WTC11 (cell line): ENCODE results near the gene KCNQ4. TPM values are rescaled to one million over a fixed set of nuclear protein-coding genes. Genes with fewer than 3 reads are reported as not detected.

ENCODE experiments used
- ATAC-seq: fragments of 200-7000 bp; cut with Tn5 transposase; 2 replicates; pipeline ENCODE4 v1.10.0; 2021; ENCODE audit warnings: mild to moderate bottlenecking, moderate library complexity
- CTCF ChIA-PET: fragments of 300-600 bp; sonication (Branson Sonifier 250); formaldehyde crosslinking; loops from one replicate; lab custom pipeline; 2021; ENCODE audit warnings: antibody characterized with exemption; lab: Charles Lee
- POLR2A ChIA-PET: fragments of 350-600 bp; sonication (Branson Sonifier 250); formaldehyde crosslinking; loops from one replicate; lab custom pipeline; 2021; ENCODE audit warnings: antibody characterized with exemption; lab: Charles Lee
- DNase-seq: peaks from one replicate; pipeline ENCODE4 v3.0.0; 2021; ENCODE audit warnings: low spot score
- H3K27ac Mint-ChIP-seq: 2 replicates; pipeline ENCODE4 v1.8.0; 2021; ENCODE audit warnings: mixed read lengths
- H3K27me3 Mint-ChIP-seq: 2 replicates; pipeline ENCODE4 v1.8.0; 2021; ENCODE audit warnings: low read depth, mild to moderate bottlenecking, moderate library complexity, mixed read lengths
- H3K36me3 Mint-ChIP-seq: 2 replicates; pipeline ENCODE4 v1.8.0; 2021; ENCODE audit warnings: mixed read lengths
- H3K4me1 Mint-ChIP-seq: 2 replicates; pipeline ENCODE4 v1.8.0; 2022; ENCODE audit warnings: mixed read lengths
- H3K4me3 Mint-ChIP-seq: 2 replicates; pipeline ENCODE4 v1.8.0; 2021; ENCODE audit warnings: mild to moderate bottlenecking, moderate library complexity, mixed read lengths
- H3K9me3 Mint-ChIP-seq: 2 replicates; pipeline ENCODE4 v1.8.0; 2021; ENCODE audit warnings: mixed read lengths
- ATF1 ChIP-seq: sonication (generic); formaldehyde crosslinking; IDR thresholded peaks from 2 replicates; pipeline ENCODE4 v1.8.1; 2023; ENCODE audit warnings: mild to moderate bottlenecking, moderate library complexity, missing genetic modification reagents
- E2F5 ChIP-seq: sonication (generic); formaldehyde crosslinking; IDR thresholded peaks from 2 replicates; pipeline ENCODE4 v1.8.1; 2022; ENCODE audit warnings: mild to moderate bottlenecking, moderate library complexity, missing genetic modification reagents
- ELF4 ChIP-seq: sonication (generic); formaldehyde crosslinking; IDR thresholded peaks from 2 replicates; pipeline ENCODE4 v1.8.1; 2022; ENCODE audit warnings: low read depth, mild to moderate bottlenecking, moderate library complexity, missing genetic modification reagents
- EMX1 ChIP-seq: fragments of 250-450 bp; sonication (Bioruptor Pico); IDR thresholded peaks from 2 replicates; pipeline ENCODE4 v1.8.0; 2021; ENCODE audit warnings: mild to moderate bottlenecking
- ESRRA ChIP-seq: sonication (generic); formaldehyde crosslinking; IDR thresholded peaks from 2 replicates; pipeline ENCODE4 v1.8.1; 2022; ENCODE audit warnings: mild to moderate bottlenecking, missing genetic modification reagents, borderline replicate concordance
- HMGA2 ChIP-seq: fragments of 250-450 bp; sonication (Bioruptor Pico); IDR thresholded peaks from 2 replicates; pipeline ENCODE4 v1.4.0; 2021; ENCODE audit warnings: mild to moderate bottlenecking, moderate library complexity
- HMGXB4 ChIP-seq: sonication (generic); formaldehyde crosslinking; IDR thresholded peaks from 2 replicates; pipeline ENCODE4 v1.8.1; 2023; ENCODE audit warnings: mild to moderate bottlenecking, moderate library complexity, missing genetic modification reagents
- JAZF1 ChIP-seq: fragments of 250-450 bp; sonication (Bioruptor Pico); IDR thresholded peaks from 2 replicates; pipeline ENCODE4 v1.9.0; 2021; ENCODE audit warnings: moderate library complexity, mild to moderate bottlenecking, inconsistent platforms
- JUN ChIP-seq: sonication (generic); formaldehyde crosslinking; IDR thresholded peaks from 2 replicates; pipeline ENCODE4 v1.8.0; 2023; ENCODE audit warnings: mild to moderate bottlenecking, missing genetic modification reagents
- KAT7 ChIP-seq: sonication (generic); formaldehyde crosslinking; IDR thresholded peaks from 2 replicates; pipeline ENCODE4 v1.8.1; 2023; ENCODE audit warnings: missing genetic modification reagents, mild to moderate bottlenecking, borderline replicate concordance
- PRDM15 ChIP-seq: sonication (generic); formaldehyde crosslinking; IDR thresholded peaks from 2 replicates; pipeline ENCODE4 v1.8.0; 2022; ENCODE audit warnings: missing genetic modification reagents
- SP1 ChIP-seq: sonication (generic); formaldehyde crosslinking; conservative IDR thresholded peaks from 2 replicates; pipeline ENCODE4 v1.8.1; 2022; ENCODE audit warnings: missing genetic modification reagents
- TCF7 ChIP-seq: sonication (generic); formaldehyde crosslinking; IDR thresholded peaks from 2 replicates; pipeline ENCODE4 v1.8.0; 2022; ENCODE audit warnings: mild to moderate bottlenecking, low read depth, missing genetic modification reagents, moderate library complexity
- ZBTB21 ChIP-seq: sonication (generic); formaldehyde crosslinking; IDR thresholded peaks from 2 replicates; pipeline ENCODE4 v1.8.1; 2023; ENCODE audit warnings: mild to moderate bottlenecking, missing genetic modification reagents, borderline replicate concordance
- ZBTB43 ChIP-seq: sonication (generic); formaldehyde crosslinking; IDR thresholded peaks from 2 replicates; pipeline ENCODE4 v1.8.1; 2023; ENCODE audit warnings: mild to moderate bottlenecking, missing genetic modification reagents
- ZNF138 ChIP-seq: sonication (generic); formaldehyde crosslinking; conservative IDR thresholded peaks from 2 replicates; pipeline ENCODE4 v1.8.1; 2022; ENCODE audit warnings: mild to moderate bottlenecking, moderate library complexity, missing genetic modification reagents
- ZNF416 ChIP-seq: fragments of 250-450 bp; sonication (Bioruptor Pico); IDR thresholded peaks from 2 replicates; pipeline ENCODE4 v1.9.0; 2021; ENCODE audit warnings: mild to moderate bottlenecking, inconsistent platforms
- ZNF425 ChIP-seq: fragments of 250-450 bp; sonication (Bioruptor Pico); conservative IDR thresholded peaks from 2 replicates; pipeline ENCODE4 v1.9.0; 2021; ENCODE audit warnings: mild to moderate bottlenecking
- ZNF512 ChIP-seq: sonication (generic); formaldehyde crosslinking; IDR thresholded peaks from 2 replicates; pipeline ENCODE4 v1.8.1; 2022; ENCODE audit warnings: missing genetic modification reagents, borderline replicate concordance
- total RNA-seq: library from RNA; stranded (reverse); gene quantifications from 3 replicates; pipeline ENCODE4 v1.2.3, GENCODE V29; 2021

Gene KCNQ4
- total RNA-seq, 1 experiment from 2014 or later = 4.0 TPM

GRCh38 chr1:40862008-40862863 lies 78.6 kb downstream of the KCNQ4 start, which contains the start of gene CITED4 (continued):
- TF ChIP-seq PRDM15 (CRISPR knock-in tag) (no peak), HMGA2 (CRISPR knock-in tag) (no peak), ZBTB21 (CRISPR knock-in tag) (no peak), SP1 (CRISPR knock-in tag) (peak; percentile 95), EMX1 (CRISPR knock-in tag) (0 out of 2 replicates have a peak, but pooled peaks have one; percentile 45), ZNF138 (no peak), JAZF1 (no peak)
- TF ChIP-seq, all 79 proteins: peak for 12

GRCh38 chr1:40868051-40868723 lies 84.6 kb downstream of the KCNQ4 start:
- DNase-seq (no peak), ATAC-seq (no peak)
- no peak overlapping the region for H3K4me3 Mint-ChIP-seq
- CTCF ChIA-PET = interaction anchor here (2.5 kb wide), 1 partner anchor 80 kb away, joined by 15 read pairs; no protein-coding TSS in a partner anchor
- H3K27ac Mint-ChIP-seq = no peak overlapping the region
- H3K9me3 Mint-ChIP-seq = peaks cover 11% of the 10 kb centered on the region
- POLR2A ChIA-PET = no interaction called here
- H3K36me3 Mint-ChIP-seq = no peaks in the 10 kb centered on the region
- peaks cover 7% of the 10 kb centered on the region for H3K27me3 Mint-ChIP-seq
- peaks cover 4% of the 10 kb centered on the region; the same call in 1 of the 2 replicates for H3K4me1 Mint-ChIP-seq
- TF ChIP-seq KAT7 = no peak
- no peak for TF ChIP-seq ZNF425 (CRISPR knock-in tag)
- no peak for TF ChIP-seq JUN (CRISPR knock-in tag)
- TF ChIP-seq TCF7 = no peak
- TF ChIP-seq ESRRA = no peak
- TF ChIP-seq E2F5 = no peak
- TF ChIP-seq ZBTB43 = no peak
- TF ChIP-seq ZNF512 (CRISPR knock-in tag) = no peak
- no peak for TF ChIP-seq ATF1 (CRISPR knock-in tag)
- no peak for TF ChIP-seq ZNF416
- TF ChIP-seq ELF4 (CRISPR knock-in tag) = no peak
- no peak for TF ChIP-seq HMGXB4 (CRISPR knock-in tag)
